ENCODE results near the gene CELF4. TPM values are rescaled to one million over a fixed set of nuclear protein-coding genes. Genes with fewer than 3 reads are reported as not detected.

The CELF4 gene
- total RNA-seq, 1 experiment from 2014 or later: 0.11 TPM

DNA sequence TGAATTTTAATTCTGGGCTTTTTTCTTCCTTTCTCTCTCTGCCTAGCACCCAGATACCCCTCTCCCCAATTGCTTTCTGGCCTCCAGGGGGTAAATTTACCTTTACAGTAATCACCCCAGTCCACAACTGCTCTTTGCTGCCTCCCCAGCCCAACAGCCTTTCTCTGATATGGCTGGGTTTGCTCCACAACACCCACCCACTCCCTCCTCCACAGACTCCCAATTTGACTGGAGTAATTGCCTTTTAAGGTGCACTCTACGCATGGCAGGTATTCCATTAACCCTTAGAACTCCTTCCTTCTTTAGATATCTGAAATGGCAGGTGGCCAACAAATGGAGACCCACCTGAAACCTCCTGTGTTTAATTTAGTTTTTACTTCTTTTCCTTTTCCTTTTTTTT lies 3.6 kb downstream of the CELF4 start:
- DNase-seq: no peak
- H3K4me1 ChIP-seq: no peaks in the 10 kb centered on the region
- POLR2A ChIA-PET: no interaction called here
- no peaks in the 10 kb centered on the region for H3K27me3 ChIP-seq (replicated peaks; ENCODE audit: control insufficient read depth, insufficient read depth, low read length)
- Mint-ChIP-seq H3K36me3 (ENCODE audit: insufficient read depth, unreplicated experiment) (no peaks in the 10 kb centered on the region), H3K9me3 (ENCODE audit: unreplicated experiment) (no peaks in the 10 kb centered on the region), H3K27me3 (ENCODE audit: insufficient read depth, unreplicated experiment) (peaks cover 2% of the 10 kb centered on the region), H3K4me1 (ENCODE audit: low read depth, unreplicated experiment) (no peaks in the 10 kb centered on the region), H3K27ac (ENCODE audit: unreplicated experiment) (no peak overlapping the region), H3K4me3 (ENCODE audit: unreplicated experiment) (no peak overlapping the region)
- intact Hi-C loops (cut with micrococcal nuclease; ENCODE audit: unreplicated experiment): no loop called here
- H3K9me3 ChIP-seq: no peaks in the 10 kb centered on the region
- no TSS peak for BruUV-seq (replicated peaks)
- CTCF ChIA-PET: no interaction called here
- TF ChIP-seq, protein P1, sequence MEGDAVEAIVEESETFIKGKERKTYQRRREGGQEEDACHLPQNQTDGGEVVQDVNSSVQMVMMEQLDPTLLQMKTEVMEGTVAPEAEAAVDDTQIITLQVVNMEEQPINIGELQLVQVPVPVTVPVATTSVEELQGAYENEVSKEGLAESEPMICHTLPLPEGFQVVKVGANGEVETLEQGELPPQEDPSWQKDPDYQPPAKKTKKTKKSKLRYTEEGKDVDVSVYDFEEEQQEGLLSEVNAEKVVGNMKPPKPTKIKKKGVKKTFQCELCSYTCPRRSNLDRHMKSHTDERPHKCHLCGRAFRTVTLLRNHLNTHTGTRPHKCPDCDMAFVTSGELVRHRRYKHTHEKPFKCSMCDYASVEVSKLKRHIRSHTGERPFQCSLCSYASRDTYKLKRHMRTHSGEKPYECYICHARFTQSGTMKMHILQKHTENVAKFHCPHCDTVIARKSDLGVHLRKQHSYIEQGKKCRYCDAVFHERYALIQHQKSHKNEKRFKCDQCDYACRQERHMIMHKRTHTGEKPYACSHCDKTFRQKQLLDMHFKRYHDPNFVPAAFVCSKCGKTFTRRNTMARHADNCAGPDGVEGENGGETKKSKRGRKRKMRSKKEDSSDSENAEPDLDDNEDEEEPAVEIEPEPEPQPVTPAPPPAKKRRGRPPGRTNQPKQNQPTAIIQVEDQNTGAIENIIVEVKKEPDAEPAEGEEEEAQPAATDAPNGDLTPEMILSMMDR (IDR thresholded peaks at IDR 0.05; ENCODE audit: insufficient read depth in 1 of 2, low read depth in 1 of 2, low read length in 1 of 2, severe bottlenecking in 1 of 2, unreplicated experiment in 1 of 2): no peak
- H3K4me3 ChIP-seq (ENCODE audit: low read depth, low read length): no peak overlapping the region
- no peaks in the 10 kb centered on the region for H3K36me3 ChIP-seq (ENCODE audit: control insufficient read depth, insufficient read depth, low read length)

DNA sequence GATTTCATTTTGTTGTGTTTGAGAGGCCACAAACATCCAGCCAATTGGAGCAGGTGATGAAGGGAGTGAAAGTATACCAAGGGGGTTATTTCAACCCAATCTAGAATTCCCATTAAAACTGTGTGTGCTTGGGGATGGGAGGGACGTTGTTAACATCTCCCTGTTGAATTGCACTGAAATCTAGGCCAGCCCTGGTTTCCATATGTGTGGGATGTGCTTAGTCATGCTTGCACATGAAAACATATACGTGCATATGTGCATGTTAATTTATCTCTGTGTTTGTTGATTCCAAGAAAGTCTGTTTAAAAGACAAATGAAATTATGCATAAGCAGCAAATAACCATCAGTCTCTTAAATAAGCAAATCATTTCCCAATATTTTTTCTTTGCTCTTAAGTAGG lies 5.6 kb downstream of the CELF4 start:
- ChIA-PET POLR2A (no interaction called here), CTCF (no interaction called here)
- Mint-ChIP-seq H3K9me3 (ENCODE audit: unreplicated experiment) (no peaks in the 10 kb centered on the region), H3K27ac (ENCODE audit: unreplicated experiment) (no peak overlapping the region), H3K27me3 (ENCODE audit: insufficient read depth, unreplicated experiment) (peaks cover 2% of the 10 kb centered on the region), H3K36me3 (ENCODE audit: insufficient read depth, unreplicated experiment) (no peaks in the 10 kb centered on the region), H3K4me1 (ENCODE audit: low read depth, unreplicated experiment) (no peaks in the 10 kb centered on the region), H3K4me3 (ENCODE audit: unreplicated experiment) (no peak overlapping the region)
- no peaks in the 10 kb centered on the region for H3K36me3 ChIP-seq (ENCODE audit: control insufficient read depth, insufficient read depth, low read length)
- no TSS peak for BruUV-seq (replicated peaks)
- H3K4me1 ChIP-seq: no peaks in the 10 kb centered on the region
- H3K9me3 ChIP-seq: no peaks in the 10 kb centered on the region
- DNase-seq: no peak
- H3K4me3 ChIP-seq (ENCODE audit: low read depth, low read length): no peak overlapping the region
- TF ChIP-seq, protein P1 (IDR thresholded peaks at IDR 0.05; ENCODE audit: insufficient read depth in 1 of 2, low read depth in 1 of 2, low read length in 1 of 2, severe bottlenecking in 1 of 2, unreplicated experiment in 1 of 2): no peak
- intact Hi-C loops (cut with micrococcal nuclease; ENCODE audit: unreplicated experiment): no loop called here
- no peaks in the 10 kb centered on the region for H3K27me3 ChIP-seq (replicated peaks; ENCODE audit: control insufficient read depth, insufficient read depth, low read length)

DNA sequence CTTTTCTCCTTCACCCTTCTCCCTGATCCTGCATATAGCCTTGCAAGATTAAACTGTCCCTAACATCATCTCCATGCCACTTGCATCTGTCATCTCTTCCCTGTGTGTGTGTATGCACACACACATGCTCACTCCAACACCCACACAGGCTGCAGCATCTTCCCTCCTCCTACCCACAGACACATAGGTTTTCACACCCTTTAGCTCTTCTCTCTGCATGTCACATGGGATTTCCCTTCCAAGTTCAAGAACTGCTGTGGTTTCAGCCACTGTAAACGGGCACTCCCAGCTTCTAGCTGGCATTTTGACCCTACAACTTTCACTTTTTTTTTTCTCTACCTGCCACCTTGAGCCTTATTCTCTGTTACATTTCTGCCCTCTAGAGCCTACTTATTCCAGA lies 6.4 kb downstream of the CELF4 start:
- Mint-ChIP-seq H3K36me3 (ENCODE audit: insufficient read depth, unreplicated experiment) (no peaks in the 10 kb centered on the region), H3K27ac (ENCODE audit: unreplicated experiment) (no peak overlapping the region), H3K9me3 (ENCODE audit: unreplicated experiment) (no peaks in the 10 kb centered on the region), H3K4me3 (ENCODE audit: unreplicated experiment) (no peak overlapping the region), H3K27me3 (ENCODE audit: insufficient read depth, unreplicated experiment) (peaks cover 2% of the 10 kb centered on the region), H3K4me1 (ENCODE audit: low read depth, unreplicated experiment) (no peaks in the 10 kb centered on the region)
- H3K4me1 ChIP-seq: no peaks in the 10 kb centered on the region
- no peaks in the 10 kb centered on the region for H3K9me3 ChIP-seq
- no peak overlapping the region for H3K4me3 ChIP-seq (ENCODE audit: low read depth, low read length)
- BruUV-seq (replicated peaks): no TSS peak
- TF ChIP-seq, protein P1 (IDR thresholded peaks at IDR 0.05; ENCODE audit: insufficient read depth in 1 of 2, low read depth in 1 of 2, low read length in 1 of 2, severe bottlenecking in 1 of 2, unreplicated experiment in 1 of 2): no peak
- H3K36me3 ChIP-seq (ENCODE audit: control insufficient read depth, insufficient read depth, low read length): no peaks in the 10 kb centered on the region
- ChIA-PET POLR2A (no interaction called here), CTCF (no interaction called here)
- no peaks in the 10 kb centered on the region for H3K27me3 ChIP-seq (replicated peaks; ENCODE audit: control insufficient read depth, insufficient read depth, low read length)
- DNase-seq: no peak
- intact Hi-C loops (cut with micrococcal nuclease; ENCODE audit: unreplicated experiment): no loop called here
